GM19193 (cell line): ENCODE results near the gene DEFB126.

Source experiments
- POLR2A ChIP-seq: IDR thresholded peaks from 4 replicates; pipeline ENCODE4 v1.6.1; 2011; ENCODE audit not compliant: insufficient read depth, insufficient read length; ENCODE audit errors: extremely low read depth

Gene DEFB126, protein sequence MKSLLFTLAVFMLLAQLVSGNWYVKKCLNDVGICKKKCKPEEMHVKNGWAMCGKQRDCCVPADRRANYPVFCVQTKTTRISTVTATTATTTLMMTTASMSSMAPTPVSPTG

DNA sequence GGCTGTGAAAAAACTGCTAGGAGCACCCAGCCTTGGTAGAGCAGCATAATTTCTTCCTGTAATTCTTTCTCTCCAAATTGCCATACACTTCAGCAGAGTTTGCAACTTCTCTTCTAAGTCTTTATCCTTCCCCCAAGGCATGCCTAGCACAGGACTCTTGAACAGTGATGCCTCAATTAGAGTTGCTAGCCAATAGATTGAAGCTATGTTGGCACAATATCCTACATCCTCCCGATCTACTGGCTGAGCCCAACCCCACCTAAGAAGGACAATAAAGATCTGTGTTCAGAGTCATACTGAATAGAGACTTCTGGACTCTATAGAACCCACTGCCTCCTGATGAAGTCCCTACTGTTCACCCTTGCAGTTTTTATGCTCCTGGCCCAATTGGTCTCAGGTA, at the start of gene DEFB126:
Gene DEFB126, plus strand, starts transcription at position 301 of the 400 bp plus-strand sequence. Its CDS starts 39 bp downstream, at position 340.
- TF ChIP-seq POLR2A: no peak

DNA sequence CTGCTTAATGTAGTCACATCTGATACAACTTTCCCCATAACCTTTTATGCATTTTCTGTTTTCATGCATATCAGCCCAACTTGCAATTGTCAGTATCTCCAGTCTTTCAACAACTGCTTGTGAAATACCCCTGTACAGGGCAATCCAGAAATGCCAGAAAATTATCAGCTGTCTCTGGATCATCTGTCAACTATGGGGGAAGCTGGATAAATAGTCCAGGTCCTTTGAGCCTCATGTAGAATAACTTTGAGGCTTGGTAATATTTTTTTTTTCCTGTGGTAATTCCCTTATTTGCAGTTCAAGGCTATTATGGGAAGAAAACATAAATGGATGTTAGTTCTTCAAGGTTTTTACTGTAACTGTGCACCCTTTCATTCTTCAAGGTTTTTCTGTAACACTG, 48.7 kb upstream of the DEFB126 start:
- TF ChIP-seq POLR2A: no peak

DNA sequence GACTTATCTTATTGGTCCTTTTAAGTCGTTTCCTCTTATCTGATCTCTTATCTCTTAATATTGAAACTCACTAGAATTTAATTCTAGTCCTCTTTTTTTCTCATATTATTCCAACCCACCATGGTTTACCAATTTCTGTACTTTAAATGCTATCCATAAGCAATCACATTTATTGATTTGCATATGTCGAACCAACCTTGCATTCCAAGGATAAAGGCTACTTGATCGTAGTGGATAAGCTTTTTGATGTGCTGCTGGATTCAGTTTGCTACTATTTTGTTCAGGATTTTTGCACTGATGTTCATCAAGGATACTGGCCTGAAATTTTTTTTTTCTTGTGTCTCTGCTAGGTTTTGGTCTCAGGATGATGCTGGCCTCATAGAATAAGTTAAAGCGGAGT, 47.2 kb upstream of the DEFB126 start:
- TF ChIP-seq POLR2A: no peak

DNA sequence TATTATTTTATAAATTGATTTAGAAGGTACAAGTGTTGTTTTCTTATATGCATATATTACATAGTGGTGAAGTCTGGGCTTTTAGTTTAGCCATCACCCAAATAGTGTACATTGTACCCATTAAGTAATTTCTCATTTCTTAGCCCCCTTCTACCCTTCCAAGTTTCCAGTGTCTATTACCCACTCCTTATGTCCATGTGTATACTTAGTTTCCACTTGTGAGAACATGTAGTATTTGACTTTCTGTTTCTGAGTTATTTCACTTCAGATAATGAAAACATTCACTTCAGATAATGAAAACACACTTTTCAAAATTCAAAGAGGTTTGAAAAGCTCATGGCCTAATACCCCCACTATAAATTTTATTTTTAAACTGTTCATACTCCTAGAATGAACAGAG, 40.4 kb upstream of the DEFB126 start:
- TF ChIP-seq POLR2A: no peak

DNA sequence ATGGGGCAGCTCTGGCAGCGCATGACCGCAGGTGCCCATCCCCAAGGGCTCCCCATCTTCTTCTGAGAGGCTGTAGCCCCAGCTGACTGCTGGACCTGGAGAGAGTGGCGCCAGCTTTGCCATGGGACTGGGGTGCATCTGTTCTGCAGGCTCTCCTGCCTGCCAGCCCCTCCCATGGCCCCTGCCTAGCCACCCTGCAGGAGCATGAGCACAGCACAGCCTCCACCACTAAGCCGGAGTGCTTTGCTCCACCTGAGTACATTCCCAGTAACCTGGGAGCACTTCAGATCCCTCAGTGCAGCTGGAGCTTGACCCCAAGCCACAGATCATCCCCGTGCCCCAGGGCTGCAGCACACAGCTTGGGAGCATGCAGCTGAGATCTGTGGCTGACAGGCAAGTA, 38.9 kb upstream of the DEFB126 start:
- TF ChIP-seq POLR2A: no peak

DNA sequence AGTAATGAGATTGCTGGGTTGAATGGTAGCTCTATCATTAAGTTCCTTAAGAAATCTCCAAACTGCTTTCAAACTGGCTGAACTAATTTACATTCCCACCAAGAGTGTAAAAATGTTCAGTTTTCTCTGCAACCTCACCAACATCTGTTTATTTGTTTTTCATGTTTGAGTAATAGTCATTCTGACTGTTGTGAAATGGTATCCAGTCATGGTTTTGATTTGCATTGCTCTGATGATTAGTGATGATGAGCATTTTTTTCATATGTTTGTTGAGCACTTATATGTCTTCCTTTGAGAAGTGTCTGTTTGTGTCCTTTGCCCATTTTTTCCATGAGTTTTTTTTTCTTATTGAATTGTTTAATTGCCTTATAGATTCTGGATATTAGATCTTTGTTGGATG, 30.0 kb upstream of the DEFB126 start:
- TF ChIP-seq POLR2A: no peak

DNA sequence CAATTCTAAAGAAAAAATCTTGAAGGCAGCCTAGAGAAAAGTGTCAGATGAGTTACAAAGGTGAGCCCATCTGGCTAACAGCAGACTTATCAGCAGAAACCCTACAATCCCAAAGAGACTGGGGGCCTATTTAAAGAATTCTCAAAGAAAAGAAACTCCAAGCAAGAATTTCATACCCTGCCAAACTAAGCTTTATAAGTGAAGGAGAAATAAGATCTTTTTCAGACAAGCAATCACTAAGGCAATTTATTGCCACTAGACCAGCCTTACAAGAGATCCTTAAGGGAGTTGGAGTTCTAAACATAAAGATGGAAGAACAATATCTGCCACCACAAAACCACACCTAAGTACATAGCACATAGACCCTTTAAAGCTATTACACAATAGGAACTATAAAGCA, 24.9 kb upstream of the DEFB126 start:
- TF ChIP-seq POLR2A: no peak

DNA sequence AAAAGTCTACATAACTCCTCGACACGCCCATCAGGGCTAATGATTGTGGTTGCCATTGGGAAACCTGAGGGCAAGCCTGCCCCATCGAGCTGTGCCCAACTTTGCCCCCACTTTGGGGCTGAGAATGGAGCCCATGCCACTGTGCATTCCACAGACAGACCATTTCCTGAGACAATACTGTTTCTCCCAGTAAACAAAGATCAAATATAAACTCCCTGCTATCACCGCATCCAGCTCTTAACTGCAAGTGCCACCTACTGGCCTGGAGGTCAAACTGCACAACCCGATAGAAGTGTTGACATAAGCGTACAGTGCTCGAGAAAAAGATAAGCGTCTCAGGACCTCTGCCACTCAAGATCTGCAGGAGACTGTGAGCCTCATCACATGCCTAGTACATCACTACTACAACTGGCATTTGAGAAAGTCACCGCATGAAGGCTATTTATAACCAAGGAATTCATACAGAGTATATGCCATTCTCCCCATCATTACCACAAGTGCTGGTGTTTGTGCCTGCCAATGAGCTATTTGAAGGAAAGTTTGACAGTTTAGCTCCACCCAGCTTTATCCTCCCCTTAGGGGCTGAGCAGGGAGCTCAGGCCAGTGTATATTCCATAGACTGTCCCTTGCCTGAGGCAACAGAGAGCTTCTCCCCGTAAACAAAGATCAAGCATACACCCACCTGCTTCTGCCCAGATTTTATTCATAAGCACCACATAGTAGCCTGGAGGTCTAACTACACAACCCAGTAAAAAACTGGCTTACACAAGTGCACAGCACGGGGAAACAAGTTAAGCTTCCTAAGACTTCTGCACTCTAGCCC, 4.5 kb upstream of the DEFB126 start:
- no peak for TF ChIP-seq POLR2A

DNA sequence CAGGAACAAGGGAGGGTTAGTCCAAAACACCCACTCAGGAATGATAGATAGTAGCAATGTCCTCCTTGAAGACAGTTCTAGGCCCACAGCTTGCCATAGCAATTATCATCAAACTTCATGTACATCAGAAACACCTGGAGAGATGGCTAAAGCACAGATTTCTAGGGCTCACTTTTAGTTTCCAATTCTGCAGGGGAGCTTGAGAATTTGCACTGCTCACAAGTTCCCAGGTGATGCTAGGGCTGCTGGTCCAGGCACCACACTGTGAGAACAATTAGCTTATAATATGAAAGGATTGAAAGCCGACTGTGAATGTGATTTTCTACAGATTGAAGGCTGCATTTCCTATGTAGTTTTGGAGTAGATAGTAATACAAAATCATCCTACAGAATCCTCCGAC, 3.5 kb downstream of the DEFB126 start:
- no peak for TF ChIP-seq POLR2A

DNA sequence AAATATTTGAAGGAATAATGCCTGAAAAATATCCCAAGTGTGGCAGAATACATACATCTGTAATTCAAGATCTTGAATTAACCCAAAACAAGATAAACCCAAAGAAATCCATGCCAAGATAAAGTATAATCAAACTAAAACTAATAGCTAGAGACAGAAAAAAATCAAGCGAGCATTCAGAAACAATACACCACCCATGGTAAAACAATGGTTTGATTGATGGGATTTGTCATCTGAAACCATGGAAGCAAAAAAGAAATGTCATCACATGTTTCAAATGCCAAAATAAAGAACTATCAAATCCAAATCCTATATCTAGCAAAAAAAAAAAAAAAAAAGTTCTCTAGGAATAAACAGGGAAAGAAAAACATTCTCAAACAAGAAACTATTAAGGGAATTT, 9.7 kb downstream of the DEFB126 start:
- TF ChIP-seq POLR2A: no peak

DNA sequence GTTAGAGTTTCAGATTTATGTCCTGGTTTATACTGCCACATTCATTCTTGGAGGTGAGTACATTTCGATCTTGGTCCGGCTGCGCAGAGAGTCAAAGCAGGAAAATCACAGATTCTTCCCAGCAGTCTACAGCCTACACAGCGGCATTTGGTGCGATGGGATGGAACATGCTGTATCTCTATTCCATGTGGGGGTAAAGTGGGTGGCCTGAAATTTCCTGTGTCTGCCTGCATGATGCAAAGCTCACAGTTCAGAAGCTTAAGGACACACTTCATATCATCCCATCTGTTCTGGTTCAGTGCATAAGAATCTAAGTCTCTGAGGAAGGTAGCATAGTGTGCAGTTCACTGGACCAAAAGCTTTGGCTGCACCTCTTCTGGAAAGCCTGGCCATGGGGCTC, 14.8 kb downstream of the DEFB126 start, which contains the start of gene DEFB127:
Gene DEFB127, plus strand, starts transcription at position 301 of the 400 bp plus-strand sequence. Its CDS starts 91 bp downstream, at position 392.
- no peak for TF ChIP-seq POLR2A

DNA sequence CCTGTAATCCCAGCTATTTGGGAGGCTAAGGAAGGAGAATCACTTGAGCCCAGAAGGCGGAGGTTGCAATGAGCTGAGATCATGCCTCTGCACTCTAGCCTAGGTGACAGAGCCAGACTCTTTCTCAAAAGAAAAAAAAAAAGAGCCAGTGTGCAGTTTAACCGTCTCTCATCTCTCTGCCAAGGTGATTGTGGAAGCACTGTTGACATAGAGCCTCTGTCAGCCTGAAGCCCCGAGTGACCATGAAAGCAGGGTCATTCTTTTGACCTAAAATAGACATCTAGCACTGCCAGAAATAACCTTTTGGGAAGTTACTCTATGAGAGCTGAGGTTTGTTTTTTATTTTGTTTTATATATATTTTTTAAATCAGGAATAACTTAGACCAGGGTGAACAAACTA, 22.2 kb downstream of the DEFB126 start:
- TF ChIP-seq POLR2A: no peak

DNA sequence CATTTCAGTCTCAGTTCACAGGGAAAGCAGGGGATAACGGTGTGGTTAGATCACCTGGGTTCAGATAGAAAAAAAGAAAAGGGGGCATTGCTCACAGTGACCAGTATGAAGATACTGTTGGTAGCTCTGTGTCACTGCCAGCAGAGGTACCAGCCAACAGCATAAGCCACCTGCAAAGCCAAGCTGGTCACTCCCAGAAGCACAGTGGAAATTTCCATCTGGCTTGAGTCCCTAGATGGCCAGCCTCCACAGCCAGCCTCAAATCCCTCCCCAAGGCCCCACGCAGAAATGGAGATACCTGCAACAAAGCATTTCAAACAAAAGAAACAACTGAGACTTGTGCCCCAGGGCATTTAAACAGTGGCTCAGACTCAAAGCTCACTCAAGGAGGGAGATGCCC, 26.5 kb downstream of the DEFB126 start:
- no peak for TF ChIP-seq POLR2A

DNA sequence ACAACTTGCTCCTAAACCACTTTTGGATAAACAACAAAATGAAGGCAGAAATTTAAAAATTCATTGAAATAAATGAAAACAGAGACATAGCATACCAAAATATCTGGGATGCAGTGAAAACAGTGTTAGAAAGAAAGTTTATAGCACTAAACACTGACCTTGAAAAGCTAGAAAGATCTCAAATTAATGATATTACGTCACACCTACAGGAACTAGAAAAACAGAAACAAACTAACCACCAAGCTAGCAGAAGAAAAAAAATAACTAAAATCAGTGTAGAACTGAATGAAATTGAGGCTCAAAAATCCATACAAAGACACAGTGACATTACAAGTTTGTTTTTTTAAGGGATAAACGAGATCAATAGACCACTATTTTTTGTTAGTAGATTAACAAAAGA, 41.9 kb downstream of the DEFB126 start:
- TF ChIP-seq POLR2A: no peak

DNA sequence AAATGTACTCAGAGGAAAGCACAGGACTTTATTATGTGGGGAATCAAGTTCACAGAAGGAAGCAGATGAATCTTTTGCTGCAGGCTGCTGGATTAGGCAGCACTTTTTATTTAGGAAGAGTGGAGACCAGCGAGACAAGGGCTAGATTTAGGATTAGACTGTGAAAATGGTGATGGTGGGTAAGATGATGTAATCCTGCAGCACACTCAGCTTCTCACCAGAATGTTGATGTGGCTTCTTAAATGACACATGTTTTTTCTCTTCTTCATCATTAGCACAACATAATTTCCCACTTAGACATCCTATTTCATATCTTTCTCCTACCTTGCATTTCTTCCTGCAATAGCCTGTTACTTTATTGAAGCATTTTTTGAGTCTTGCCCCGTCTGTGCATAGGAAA, 45.3 kb downstream of the DEFB126 start:
- no peak for TF ChIP-seq POLR2A

DNA sequence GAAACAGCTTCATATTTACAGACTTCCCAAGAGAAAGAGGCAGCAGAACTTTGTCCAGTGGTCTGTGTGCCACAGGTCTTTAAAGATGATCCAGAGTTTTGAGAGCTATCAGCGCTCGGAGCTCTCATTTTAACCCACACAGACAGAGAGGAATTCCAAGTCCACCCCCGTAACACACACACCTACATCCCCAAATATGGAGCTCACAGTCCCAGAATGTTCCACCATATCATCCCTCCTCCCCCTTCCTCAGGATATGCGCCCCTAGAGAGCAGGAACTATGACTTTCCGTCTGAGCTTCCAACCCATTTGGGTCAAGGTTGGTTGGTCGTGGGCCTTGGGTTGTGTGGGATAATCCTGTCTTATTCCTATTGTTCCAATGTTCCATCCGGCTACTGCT, 47.2 kb downstream of the DEFB126 start, which contains the start of gene DEFB128:
Gene DEFB128, minus strand, starts transcription at position 101 of the 400 bp plus-strand sequence. Its CDS starts 88 bp downstream, at position 13.
- TF ChIP-seq POLR2A: no peak
